Peyer's patch (tissue), 4 donors: ENCODE measurements around the gene HPSE2.

Source experiments
- POLR2A ChIP-seq, 2 donors: fragments of 450-650 bp; IDR thresholded peaks; one replicate each; pipeline ENCODE4 v1.5.1; 2017; ENCODE audit warnings: antibody characterized with exemption in 2 of 2, mild to moderate bottlenecking in 2 of 2, moderate library complexity in 2 of 2
- TF ChIP-seq, protein P1 (sequence below), 6 experiments: fragments of 450-650 bp in 4 of 6; fragments of 200-600 bp in 2 of 6; sonication (generic) in 1 of 6; IDR thresholded peaks; one replicate each; pipeline ENCODE4 v1.5.1; 2017 to 2019; ENCODE audit warnings: antibody characterized with exemption in 6 of 6, mild to moderate bottlenecking in 3 of 6, moderate library complexity in 1 of 6

- TF ChIP-seq POLR2A (IDR thresholded peaks at IDR 0.05), result no peak
- TF ChIP-seq, protein P1, sequence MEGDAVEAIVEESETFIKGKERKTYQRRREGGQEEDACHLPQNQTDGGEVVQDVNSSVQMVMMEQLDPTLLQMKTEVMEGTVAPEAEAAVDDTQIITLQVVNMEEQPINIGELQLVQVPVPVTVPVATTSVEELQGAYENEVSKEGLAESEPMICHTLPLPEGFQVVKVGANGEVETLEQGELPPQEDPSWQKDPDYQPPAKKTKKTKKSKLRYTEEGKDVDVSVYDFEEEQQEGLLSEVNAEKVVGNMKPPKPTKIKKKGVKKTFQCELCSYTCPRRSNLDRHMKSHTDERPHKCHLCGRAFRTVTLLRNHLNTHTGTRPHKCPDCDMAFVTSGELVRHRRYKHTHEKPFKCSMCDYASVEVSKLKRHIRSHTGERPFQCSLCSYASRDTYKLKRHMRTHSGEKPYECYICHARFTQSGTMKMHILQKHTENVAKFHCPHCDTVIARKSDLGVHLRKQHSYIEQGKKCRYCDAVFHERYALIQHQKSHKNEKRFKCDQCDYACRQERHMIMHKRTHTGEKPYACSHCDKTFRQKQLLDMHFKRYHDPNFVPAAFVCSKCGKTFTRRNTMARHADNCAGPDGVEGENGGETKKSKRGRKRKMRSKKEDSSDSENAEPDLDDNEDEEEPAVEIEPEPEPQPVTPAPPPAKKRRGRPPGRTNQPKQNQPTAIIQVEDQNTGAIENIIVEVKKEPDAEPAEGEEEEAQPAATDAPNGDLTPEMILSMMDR (IDR thresholded peaks at IDR 0.05), result no peak
Observed at GRCh38 chr10:99115703-99116102, 119.9 kb downstream of the HPSE2 start.
